ENCODE results near the gene PLA2G15. TPM values are rescaled to one million over a fixed set of nuclear protein-coding genes. Genes with fewer than 3 reads are reported as not detected.

Gene PLA2G15
- total RNA-seq, 1 donor from 2014 or later: 18.2 TPM

DNA sequence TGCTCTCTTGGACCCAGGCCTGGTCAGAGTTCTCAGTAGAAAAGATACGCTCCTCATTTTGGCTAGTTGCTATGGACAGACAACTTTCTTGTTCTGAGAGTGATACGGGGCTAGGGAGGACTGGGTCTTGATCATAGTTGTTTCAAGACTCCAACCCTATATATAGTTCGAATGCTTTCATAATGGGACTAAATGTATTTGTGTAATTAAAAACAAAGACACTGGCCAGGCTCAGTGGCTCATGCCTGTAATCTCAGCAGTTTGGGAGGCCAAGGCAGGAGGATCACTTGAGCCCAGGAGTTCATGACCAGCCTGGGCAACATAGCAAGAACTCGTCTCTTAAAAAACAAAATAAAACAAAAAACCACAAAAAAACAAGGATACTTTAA, 36.9 kb downstream of the PLA2G15 start:
- Histone ChIP-seq H3K27ac (peak overlapping the region; percentile 66), H3K4me3 (no peak overlapping the region), H3K4me1 (peaks cover 46% of the 10 kb centered on the region), H3K9me3 (no peaks in the 10 kb centered on the region), H3K27me3 (no peaks in the 10 kb centered on the region), H3K36me3 (no peaks in the 10 kb centered on the region)
- intact Hi-C loops (cut with DNase I): no loop called here
- DNase-seq (ENCODE audit: extremely low spot score in 2 of 2): no peak
- no peak for TF ChIP-seq POLR2A (IDR thresholded peaks at IDR 0.05)
- no peak for TF ChIP-seq POLR2AphosphoS5 (IDR thresholded peaks at IDR 0.05; ENCODE audit: insufficient read depth in 1 of 2, low read depth in 1 of 2)
- TF ChIP-seq, protein P1, sequence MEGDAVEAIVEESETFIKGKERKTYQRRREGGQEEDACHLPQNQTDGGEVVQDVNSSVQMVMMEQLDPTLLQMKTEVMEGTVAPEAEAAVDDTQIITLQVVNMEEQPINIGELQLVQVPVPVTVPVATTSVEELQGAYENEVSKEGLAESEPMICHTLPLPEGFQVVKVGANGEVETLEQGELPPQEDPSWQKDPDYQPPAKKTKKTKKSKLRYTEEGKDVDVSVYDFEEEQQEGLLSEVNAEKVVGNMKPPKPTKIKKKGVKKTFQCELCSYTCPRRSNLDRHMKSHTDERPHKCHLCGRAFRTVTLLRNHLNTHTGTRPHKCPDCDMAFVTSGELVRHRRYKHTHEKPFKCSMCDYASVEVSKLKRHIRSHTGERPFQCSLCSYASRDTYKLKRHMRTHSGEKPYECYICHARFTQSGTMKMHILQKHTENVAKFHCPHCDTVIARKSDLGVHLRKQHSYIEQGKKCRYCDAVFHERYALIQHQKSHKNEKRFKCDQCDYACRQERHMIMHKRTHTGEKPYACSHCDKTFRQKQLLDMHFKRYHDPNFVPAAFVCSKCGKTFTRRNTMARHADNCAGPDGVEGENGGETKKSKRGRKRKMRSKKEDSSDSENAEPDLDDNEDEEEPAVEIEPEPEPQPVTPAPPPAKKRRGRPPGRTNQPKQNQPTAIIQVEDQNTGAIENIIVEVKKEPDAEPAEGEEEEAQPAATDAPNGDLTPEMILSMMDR (IDR thresholded peaks at IDR 0.05): no peak

DNA sequence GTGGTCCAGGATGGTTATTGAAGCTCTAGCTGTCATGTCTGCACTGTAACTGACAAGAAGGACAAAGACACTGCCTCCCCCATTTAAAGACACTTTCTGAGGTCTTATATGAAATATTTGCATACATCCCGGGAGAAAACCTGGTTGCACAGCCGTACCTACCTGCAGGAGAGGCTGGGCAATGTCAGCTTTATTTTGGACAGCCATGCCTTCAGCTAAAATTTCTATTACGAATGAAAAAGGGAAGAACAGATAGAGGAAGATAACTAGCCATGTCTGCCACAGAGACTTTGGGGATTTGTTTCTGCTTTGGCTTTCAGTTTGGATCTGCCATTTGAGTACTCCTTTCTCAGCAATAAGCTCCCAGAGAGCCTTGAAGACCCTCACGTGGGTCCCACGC, 38.2 kb downstream of the PLA2G15 start:
- no peaks in the 10 kb centered on the region for H3K27me3 ChIP-seq
- H3K4me3 ChIP-seq: no peak overlapping the region
- intact Hi-C loops (cut with DNase I): no loop called here
- peaks cover 58% of the 10 kb centered on the region for H3K4me1 ChIP-seq
- no peak for DNase-seq (ENCODE audit: extremely low spot score in 2 of 2)
- H3K9me3 ChIP-seq: no peaks in the 10 kb centered on the region
- peak overlapping the region; percentile 66 for H3K27ac ChIP-seq
- TF ChIP-seq POLR2AphosphoS5 (IDR thresholded peaks at IDR 0.05; ENCODE audit: insufficient read depth in 1 of 2, low read depth in 1 of 2): no peak
- TF ChIP-seq, protein P1 (IDR thresholded peaks at IDR 0.05): no peak
- TF ChIP-seq POLR2A (IDR thresholded peaks at IDR 0.05): no peak
- H3K36me3 ChIP-seq: no peaks in the 10 kb centered on the region

DNA sequence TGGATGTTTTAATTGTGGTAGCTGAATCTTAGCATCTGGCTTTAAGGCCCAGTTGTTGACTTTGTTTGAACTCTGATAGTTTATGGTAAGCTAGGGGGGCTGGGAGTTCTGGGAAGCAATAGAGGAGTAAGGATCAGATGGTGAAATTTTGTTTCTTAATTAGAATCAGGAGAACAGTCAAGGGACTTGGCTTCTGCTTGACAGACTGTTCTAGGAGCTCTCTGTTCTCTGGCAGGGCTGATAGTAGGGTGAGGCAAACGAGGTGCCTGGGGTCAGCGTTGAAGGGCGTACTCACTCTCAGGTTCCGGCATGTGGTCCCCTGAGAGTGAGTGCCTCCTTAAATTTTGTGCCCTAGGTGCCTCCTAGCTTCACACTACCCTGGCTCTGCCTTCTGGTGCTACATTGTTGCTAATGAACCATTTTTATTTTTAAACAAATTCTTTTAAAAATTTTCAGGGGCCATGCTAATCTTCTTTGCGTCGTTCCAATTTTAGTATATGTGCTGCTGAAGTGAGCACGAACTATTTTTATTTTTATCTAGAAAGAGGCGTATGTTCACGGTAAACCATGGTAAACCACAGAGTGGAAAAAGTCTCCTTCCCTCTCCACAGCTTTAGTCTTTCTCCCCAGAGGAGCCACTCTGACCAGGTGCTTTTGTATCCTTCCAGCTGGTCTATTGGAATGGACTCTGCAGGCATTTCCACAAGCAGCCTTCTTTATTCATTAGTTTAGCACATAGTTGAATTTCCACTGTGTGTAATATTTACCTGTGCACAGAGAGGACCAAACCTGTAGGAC, 38.8 kb downstream of the PLA2G15 start:
- H3K9me3 ChIP-seq: no peaks in the 10 kb centered on the region
- peaks cover 65% of the 10 kb centered on the region for H3K4me1 ChIP-seq
- no peaks in the 10 kb centered on the region for H3K36me3 ChIP-seq
- H3K27ac ChIP-seq: peak overlapping the region; percentile 66
- H3K4me3 ChIP-seq: no peak overlapping the region
- intact Hi-C loops (cut with DNase I): no loop called here
- TF ChIP-seq POLR2A (IDR thresholded peaks at IDR 0.05) (no peak), POLR2AphosphoS5 (IDR thresholded peaks at IDR 0.05; ENCODE audit: insufficient read depth in 1 of 2, low read depth in 1 of 2) (peak; percentile 16 to 36)
- TF ChIP-seq, protein P1 (IDR thresholded peaks at IDR 0.05): no peak
- H3K27me3 ChIP-seq: no peaks in the 10 kb centered on the region
- DNase-seq (ENCODE audit: extremely low spot score in 2 of 2): no peak

DNA sequence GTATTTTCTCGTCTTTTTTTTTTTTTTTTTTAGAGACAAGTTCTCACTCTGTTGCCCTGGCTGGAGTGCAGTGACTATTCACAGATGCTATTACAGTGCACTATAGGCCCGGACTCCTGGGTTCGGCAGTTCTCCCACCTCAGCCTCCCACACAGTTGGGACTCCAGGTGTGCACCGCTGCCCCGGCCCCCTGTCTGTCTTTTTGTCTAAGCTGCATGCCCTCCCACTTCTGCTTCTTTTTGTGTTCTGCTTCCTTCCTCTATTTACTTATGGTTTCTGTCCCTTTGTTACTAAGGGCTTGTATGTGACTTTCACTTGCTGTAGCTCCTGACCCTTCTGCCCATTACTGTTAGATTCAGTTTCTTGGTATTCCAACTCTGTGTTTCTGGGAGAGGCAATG, 39.7 kb downstream of the PLA2G15 start:
- no peaks in the 10 kb centered on the region for H3K27me3 ChIP-seq
- H3K36me3 ChIP-seq: no peaks in the 10 kb centered on the region
- TF ChIP-seq POLR2A (IDR thresholded peaks at IDR 0.05) (no peak), POLR2AphosphoS5 (IDR thresholded peaks at IDR 0.05; ENCODE audit: insufficient read depth in 1 of 2, low read depth in 1 of 2) (no peak)
- TF ChIP-seq, protein P1 (IDR thresholded peaks at IDR 0.05): no peak
- H3K4me1 ChIP-seq: peaks cover 73% of the 10 kb centered on the region
- H3K27ac ChIP-seq: peak overlapping the region; percentile 66
- no peaks in the 10 kb centered on the region for H3K9me3 ChIP-seq
- DNase-seq (ENCODE audit: extremely low spot score in 2 of 2): no peak
- no peak overlapping the region for H3K4me3 ChIP-seq
- intact Hi-C loops (cut with DNase I): no loop called here

DNA sequence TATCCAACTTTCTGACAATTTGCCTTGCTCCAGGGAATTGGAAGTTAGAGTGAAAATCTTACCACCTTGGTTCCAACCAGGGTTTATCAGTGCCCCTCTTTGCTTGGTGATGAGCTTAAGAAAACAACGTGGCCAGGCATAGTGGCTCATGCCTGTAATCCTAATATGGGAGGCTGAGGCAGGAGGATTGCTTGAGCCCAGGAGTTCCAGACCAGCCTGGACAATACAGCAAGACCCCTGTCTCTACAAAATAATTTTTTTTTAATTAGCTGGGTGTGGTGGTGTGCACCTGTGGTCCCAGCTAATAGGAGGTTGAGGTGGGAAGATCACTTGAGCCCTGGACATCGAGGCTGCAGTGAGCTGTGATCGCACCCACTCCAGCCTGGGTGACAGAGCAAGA, 40.5 kb downstream of the PLA2G15 start:
- DNase-seq (ENCODE audit: extremely low spot score in 2 of 2): no peak
- Histone ChIP-seq H3K4me3 (no peak overlapping the region), H3K9me3 (no peaks in the 10 kb centered on the region), H3K4me1 (peaks cover 81% of the 10 kb centered on the region), H3K36me3 (no peaks in the 10 kb centered on the region), H3K27ac (peak overlapping the region; percentile 66), H3K27me3 (no peaks in the 10 kb centered on the region)
- intact Hi-C loops (cut with DNase I): no loop called here
- TF ChIP-seq, protein P1 (IDR thresholded peaks at IDR 0.05): no peak
- TF ChIP-seq POLR2A (IDR thresholded peaks at IDR 0.05): no peak

Data from vagina (tissue), 2 donors.